HG02973 (cell line): ENCODE measurements around the gene CSGALNACT2.

Experiments used
- ATAC-seq: cut with Tn5 transposase; IDR thresholded peaks from one replicate; pipeline ENCODE4 v1.9.1; 2021; ENCODE audit warnings: moderate library complexity; ENCODE audit not compliant: unreplicated experiment

Gene CSGALNACT2

DNA sequence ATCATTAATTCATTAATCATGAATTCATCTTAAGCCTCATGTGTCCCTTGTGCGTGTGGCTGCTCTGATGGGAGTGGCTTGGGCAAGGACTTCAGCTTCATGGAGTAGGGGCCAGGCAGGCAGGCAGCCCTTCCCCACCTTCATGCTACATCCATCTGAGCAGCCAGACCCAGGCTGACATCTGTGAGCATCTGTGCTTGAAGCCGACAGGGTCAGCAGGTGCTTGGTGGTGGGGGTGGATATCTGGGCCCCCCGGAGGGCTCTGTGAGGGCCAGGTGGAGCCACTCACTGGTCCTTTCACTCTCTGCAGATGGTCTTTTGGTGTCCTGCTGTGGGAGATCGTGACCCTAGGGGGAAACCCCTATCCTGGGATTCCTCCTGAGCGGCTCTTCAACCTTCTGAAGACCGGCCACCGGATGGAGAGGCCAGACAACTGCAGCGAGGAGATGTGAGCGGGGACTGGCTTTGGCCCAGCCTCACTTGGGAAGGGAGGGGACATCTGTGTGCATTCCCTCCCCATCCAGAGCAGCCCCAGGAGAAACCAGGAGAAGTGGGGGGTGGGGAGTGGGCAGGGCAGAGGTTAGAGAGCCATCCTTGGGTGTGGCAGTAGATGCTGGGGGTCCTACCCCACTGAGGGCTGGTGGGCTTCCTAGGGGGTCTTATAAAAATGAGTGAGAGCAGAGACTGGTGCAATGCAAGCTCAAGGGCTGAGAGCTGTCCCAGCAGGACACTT, 14.7 kb upstream of the CSGALNACT2 start:
- ATAC-seq: no peak

- ATAC-seq: no peak
Measured at GRCh38 chr10:43124094-43124521, 14.1 kb upstream of the CSGALNACT2 start.

DNA sequence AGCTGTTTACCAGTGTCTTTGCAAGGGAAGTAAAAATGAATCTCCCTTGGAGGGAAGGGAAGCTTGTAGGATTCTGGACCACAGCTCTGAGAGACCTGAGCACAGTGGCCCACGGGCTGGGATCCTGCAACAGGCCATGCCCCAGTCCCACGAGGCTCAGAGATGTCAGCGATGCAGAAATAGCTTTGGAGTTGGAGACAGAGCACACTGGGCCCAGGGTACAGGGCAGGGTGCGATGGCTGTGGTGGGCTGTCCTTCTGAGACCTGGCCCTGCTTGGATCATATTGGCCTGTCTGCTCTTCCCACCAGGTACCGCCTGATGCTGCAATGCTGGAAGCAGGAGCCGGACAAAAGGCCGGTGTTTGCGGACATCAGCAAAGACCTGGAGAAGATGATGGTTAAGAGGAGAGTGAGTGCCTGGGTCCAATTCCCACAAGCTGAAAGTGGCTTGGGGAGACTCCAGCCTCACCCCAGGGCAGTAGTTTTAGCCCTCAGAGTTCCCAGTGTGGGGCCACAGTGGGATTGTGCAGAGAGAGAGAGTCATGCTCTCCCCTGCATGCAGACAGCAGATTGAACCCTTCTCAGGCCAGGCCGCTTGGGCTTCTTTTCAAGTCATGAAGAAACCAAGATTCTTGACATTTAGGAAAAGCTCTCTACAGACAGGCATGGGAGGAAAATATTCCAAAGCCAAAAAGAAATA, 13.5 kb upstream of the CSGALNACT2 start:
- ATAC-seq: no peak

GRCh38 chr10:43125274-43125845, 12.9 kb upstream of the CSGALNACT2 start:
- no peak for ATAC-seq

DNA sequence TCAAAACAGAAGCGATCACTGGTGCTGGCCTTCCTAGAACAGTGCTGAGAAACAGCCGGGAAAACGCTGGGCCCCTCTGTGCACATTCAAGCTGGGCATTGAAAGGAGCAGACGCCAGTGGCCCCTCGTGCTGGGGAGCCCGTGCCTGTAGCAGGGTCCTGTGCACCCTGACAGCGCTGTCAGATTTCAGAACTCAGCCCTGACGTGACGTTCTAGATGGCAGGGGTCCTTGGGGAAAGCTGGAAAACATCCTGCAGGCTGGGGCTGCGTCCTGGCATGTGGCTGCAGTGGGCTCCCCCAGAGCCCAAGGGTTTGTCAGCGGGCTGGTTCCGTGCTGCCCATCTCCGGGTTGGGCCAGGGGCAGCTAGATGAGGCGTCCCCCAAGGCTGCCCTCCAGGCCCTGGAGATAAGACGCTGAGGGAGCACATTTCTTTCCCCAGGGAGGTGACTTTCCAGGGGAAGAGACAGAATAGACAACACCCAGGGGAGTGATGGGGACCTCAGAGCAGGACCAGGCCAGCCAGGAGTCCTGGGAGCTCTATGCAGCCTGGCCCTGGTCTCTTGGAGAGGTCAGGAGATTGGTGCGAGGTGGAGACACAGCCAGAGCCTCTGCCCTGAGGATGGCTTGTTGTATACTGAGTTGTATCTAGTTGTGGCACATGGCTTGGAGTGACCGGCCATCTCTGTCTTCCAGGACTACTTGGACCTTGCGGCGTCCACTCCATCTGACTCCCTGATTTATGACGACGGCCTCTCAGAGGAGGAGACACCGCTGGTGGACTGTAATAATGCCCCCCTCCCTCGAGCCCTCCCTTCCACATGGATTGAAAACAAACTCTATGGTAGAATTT, 12.1 kb upstream of the CSGALNACT2 start:
- no peak for ATAC-seq

GRCh38 chr10:43126759-43127424, 11.4 kb upstream of the CSGALNACT2 start:
- ATAC-seq: no peak

GRCh38 chr10:43127442-43127841, 10.8 kb upstream of the CSGALNACT2 start:
- ATAC-seq: no peak

GRCh38 chr10:43128331-43128730, 9.9 kb upstream of the CSGALNACT2 start:
- no peak for ATAC-seq

DNA sequence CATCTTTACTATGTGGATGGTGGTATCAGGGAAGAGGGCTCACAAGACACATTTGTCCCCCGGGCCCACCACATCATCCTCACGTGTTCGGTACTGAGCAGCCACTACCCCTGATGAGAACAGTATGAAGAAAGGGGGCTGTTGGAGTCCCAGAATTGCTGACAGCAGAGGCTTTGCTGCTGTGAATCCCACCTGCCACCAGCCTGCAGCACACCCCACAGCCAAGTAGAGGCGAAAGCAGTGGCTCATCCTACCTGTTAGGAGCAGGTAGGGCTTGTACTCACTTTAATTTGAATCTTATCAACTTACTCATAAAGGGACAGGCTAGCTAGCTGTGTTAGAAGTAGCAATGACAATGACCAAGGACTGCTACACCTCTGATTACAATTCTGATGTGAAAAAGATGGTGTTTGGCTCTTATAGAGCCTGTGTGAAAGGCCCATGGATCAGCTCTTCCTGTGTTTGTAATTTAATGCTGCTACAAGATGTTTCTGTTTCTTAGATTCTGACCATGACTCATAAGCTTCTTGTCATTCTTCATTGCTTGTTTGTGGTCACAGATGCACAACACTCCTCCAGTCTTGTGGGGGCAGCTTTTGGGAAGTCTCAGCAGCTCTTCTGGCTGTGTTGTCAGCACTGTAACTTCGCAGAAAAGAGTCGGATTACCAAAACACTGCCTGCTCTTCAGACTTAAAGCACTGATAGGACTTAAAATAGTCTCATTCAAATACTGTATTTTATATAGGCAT, 9.1 kb upstream of the CSGALNACT2 start:
- ATAC-seq: peak; percentile 77

DNA sequence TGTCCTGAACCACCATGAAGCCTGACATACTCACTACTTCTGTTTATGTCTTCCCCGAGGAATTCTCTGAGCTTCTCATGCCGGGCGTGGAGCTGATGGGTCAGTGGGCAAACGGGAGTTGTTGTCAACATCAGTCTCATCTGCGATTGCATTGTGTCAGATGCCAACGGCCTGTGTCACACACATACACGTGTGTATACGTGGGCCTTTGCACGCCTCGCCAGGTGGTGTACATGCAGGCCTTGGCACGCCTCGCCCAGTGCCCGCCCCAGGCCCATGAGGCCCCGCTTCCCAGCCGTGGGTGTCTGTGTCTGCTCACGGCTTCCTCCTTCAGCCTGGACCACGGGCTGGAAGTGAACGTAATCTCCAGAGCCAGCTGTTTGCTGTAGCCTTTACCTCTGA, 7.5 kb upstream of the CSGALNACT2 start:
- ATAC-seq: no peak

DNA sequence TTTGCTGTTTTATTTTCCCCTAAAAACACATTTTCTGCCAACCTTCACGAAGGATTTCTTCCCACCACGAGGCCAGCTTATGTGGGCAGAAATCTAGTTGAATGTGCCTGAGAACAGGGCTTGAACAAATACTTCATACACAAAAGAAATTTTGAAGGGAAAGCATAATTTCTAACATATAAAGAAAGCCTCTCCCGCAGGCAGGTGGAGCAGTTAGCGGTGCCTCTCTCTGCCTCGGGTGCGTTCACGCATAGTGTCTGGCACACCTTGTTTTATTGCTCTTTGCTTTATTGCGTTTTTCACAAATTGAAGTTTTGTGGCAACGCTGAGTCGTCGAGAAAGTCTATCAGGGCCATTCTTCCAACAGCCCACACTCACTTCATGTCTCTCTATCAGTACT, 7.0 kb upstream of the CSGALNACT2 start:
- no peak for ATAC-seq

- ATAC-seq: no peak
Measured at GRCh38 chr10:43131906-43132305, 6.3 kb upstream of the CSGALNACT2 start.

DNA sequence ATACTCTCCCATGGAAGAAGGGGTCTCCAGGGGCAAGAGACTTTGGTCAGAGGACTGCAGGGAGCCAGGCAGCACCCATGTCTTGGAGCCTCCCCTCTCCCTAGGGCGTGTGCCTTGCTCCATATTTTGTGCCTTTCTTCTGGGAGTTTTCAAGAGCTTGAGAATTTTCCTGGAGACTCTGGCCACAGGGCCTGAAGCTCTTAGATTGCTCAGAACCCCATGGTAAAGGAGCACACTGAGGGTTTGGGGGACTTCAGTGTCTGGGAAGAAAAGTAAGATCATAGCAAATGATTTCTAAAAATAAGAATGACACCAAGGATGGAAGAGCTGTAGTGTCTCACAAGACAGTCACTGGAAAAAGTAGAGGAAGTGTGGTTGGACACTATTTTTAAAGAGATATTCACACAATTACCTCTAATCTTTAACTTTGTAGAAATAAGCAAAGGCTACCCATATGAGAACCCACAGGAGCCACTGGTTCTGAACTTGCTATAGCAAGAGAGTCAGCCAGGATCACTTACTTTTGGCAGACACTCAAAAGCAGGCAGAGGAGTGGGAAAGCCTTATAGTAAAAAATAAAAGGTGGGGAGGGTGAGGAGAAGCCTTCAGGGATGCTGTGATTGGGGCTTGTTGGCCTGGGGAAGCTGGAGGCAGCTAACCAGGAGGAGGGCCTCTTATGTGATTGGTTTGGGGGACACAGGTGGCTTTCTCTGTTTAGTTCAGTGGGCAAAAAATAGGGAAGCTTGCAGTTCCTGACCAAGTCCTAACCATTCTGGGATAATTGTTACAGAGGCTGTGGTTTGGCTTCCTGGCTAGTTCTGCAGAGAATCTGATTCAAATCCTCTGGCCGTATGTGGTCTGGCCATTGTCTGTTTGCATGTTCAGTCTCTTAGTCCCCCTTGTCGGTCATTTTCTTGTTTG, 5.1 kb upstream of the CSGALNACT2 start:
- no peak for ATAC-seq

DNA sequence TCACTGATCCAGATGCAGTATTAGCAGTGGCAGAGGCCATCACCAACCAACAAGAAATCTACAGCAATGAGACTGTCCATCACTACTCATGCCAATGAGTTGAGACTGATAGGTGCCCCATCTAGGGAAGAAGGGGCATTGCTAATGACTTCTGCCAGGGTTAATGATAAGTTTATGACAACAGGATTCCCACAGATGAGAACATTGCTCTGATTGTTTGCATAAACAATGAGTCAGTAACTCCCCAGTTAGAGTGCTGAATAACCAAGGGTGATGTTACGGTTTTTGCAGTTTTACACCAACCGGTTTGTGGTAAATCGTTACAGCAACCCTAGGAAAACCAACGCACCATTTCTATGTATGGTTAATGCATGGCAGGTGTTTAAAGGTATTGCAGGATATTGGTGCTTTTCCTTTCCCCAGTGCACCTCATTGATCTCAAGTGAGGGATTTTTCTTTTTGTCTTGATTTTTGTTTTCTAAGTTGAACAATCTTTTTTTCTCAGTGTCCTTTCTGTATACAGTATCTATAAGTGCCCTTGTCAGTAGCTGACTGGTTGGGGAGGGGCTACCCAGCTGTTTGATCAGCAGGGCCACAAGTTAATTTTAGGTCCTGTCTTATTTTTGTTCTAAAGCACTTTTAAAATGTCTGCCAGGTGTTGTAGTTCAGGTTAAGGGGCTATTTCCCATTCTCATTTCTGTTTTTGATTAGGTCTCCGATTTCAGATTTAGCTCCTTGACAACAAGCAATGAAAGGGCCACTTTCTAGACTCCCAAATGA, 3.9 kb upstream of the CSGALNACT2 start:
- no peak for ATAC-seq

DNA sequence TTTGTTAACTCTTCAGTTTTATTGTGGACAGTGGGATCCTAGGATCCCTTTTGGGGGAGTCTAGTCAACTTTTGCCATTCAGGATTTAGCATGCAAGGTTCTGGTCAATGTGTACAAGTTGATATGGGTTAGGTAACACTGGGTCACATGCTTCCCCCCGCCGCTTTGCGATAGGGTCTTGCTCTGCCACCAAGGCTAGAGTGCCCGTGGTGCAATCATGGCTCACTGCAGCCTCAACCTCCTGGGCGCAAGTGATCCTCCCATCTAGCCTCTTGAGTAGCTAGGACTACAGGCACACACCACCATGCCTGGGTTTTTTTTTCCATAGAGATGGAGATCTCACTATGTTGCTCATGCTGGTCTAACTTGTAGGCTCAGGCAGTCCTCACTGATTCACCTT, 3.2 kb upstream of the CSGALNACT2 start:
- ATAC-seq: no peak

DNA sequence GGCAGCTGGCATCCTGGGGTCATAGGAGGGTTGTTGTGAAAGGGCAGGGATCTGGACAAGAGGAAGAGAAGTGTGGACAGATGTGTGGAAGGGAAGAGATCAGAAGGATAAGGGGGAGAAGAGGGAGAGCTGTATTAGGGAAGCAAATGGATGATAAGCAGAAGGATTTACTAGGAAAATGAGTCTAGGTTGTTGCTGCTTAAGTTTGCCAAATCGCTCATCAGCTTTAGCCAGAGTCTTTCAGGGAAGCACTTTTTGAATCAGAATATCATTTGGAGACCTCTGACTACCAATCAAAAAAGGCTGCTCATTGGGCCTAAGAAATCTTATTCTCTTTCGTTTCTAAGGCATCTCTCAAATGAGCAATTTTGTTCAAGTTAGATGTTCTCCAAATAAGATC, 2.6 kb upstream of the CSGALNACT2 start:
- no peak for ATAC-seq

DNA sequence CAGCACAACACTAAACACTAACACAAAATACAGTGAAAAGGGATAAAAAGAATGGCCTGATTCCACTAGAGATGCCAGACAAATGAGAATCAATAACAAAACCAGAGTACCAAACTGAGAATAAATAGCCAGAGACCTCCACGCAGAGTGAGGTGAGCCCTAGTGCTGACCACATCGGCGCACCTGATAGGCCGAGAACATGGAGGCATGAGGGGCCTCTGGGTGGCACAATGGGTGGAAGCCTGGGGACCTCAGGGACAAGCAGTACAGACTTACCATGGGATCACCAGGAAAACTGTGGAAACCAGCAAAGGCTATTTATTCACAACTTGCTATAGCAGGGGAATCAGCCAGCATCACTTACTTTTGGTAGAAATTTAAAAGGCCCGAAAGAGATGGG, 1.8 kb upstream of the CSGALNACT2 start:
- ATAC-seq: no peak

GRCh38 chr10:43136995-43137716, 1.1 kb upstream of the CSGALNACT2 start:
- ATAC-seq: no peak
